DND-41 (cell line): Measurements from ENCODE around the gene TSHZ2.

Source experiments
- CTCF ChIP-seq: IDR thresholded peaks from 2 replicates; pipeline ENCODE4 v1.5.1; 2012; ENCODE audit warnings: borderline replicate concordance, low read length, moderate library complexity, mild to moderate bottlenecking; ENCODE audit not compliant: poor library complexity, severe bottlenecking; ENCODE audit errors: extremely low read depth
- EZH2 ChIP-seq: IDR thresholded peaks from 3 replicates; pipeline ENCODE4 v1.6.1; 2012; ENCODE audit warnings: borderline replicate concordance, low read depth, mild to moderate bottlenecking, moderate library complexity, low read length, inconsistent platforms; ENCODE audit not compliant: severe bottlenecking

- TF ChIP-seq CTCF = no peak
- TF ChIP-seq EZH2 = no peak
These were observed 521.2 kb downstream of the TSHZ2 start for GRCh38 chr20:53493311-53493857.
